Astrocyte of the spinal cord (primary cell): Measurements from ENCODE around the gene RABEPK.
A peak's percentile ranks its signal among the peaks of the same experiment; 100 is the strongest.

Source experiments
- DNase-seq: peaks from one replicate; pipeline ENCODE4 v3.0.0; 2011; ENCODE audit warnings: low read depth, low spot score
- H3K4me3 ChIP-seq: 2 replicates; pipeline ENCODE4 v1.5.1; 2011; ENCODE audit warnings: low read depth, mild to moderate bottlenecking, low read length, moderate library complexity
- in situ Hi-C: cut with HindIII; loops from 2 replicates; pipeline ENCODE4 v1.10.0; 2017; ENCODE audit warnings: low sequenced_read_pairs
- TF ChIP-seq, protein P1 (sequence below): IDR thresholded peaks from 2 replicates; pipeline ENCODE4 v1.5.1; 2012; ENCODE audit warnings: low read depth, mild to moderate bottlenecking, low read length, inconsistent platforms

Gene RABEPK

DNA sequence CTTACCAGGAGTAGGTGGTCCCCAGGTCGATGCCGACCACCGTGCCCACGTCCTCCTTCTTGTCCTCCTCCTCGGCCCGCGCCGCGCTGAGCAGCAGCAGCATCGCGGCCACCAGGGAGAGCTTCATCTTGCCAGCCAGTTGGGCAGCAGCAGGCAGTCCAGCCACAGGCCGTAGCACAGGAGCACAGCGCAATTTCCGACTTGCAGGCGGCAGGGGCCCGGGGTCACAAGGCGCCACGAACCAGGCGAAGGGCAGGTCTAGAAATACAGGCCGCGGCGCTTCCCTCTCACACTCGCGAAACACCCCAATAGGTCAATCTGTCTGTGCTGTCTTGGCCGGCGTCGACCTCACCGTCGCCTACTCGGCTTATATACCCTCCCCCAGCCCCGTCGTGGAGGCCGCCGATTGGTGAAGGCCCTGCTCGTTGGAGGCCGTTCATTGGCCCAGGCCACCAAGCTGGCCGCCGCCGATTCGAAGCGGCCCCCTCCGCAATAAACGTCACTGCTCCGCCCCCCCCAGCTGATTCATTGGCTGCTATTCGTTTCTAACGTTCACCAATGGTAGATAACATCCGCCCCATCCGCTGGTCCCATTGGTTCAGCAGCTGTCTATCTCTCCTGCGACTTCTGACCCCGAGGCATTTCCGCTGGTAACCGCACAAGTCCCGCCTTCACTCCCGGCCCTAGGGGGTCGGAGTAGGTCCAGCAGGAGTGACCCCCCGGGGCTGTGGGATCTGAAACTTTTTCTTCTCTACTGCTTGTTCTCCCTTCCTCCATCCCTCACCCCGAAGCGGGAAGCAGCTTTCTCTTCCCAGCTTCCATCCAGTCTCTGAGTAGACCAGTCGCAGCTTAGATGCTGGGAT lies 40.9 kb downstream of the RABEPK start, which contains the start of gene HSPA5:
Gene HSPA5 (minus strand): TSS at position 344 of the 863 bp plus-strand sequence. CDS start 217 bp downstream, at position 127.
- in situ Hi-C loops = no loop called here
- TF ChIP-seq, protein P1, sequence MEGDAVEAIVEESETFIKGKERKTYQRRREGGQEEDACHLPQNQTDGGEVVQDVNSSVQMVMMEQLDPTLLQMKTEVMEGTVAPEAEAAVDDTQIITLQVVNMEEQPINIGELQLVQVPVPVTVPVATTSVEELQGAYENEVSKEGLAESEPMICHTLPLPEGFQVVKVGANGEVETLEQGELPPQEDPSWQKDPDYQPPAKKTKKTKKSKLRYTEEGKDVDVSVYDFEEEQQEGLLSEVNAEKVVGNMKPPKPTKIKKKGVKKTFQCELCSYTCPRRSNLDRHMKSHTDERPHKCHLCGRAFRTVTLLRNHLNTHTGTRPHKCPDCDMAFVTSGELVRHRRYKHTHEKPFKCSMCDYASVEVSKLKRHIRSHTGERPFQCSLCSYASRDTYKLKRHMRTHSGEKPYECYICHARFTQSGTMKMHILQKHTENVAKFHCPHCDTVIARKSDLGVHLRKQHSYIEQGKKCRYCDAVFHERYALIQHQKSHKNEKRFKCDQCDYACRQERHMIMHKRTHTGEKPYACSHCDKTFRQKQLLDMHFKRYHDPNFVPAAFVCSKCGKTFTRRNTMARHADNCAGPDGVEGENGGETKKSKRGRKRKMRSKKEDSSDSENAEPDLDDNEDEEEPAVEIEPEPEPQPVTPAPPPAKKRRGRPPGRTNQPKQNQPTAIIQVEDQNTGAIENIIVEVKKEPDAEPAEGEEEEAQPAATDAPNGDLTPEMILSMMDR = peak; percentile 11
- peak; percentile 100 for DNase-seq
- peak within 1 kb of the TSS; percentile 68 for H3K4me3 ChIP-seq

DNA sequence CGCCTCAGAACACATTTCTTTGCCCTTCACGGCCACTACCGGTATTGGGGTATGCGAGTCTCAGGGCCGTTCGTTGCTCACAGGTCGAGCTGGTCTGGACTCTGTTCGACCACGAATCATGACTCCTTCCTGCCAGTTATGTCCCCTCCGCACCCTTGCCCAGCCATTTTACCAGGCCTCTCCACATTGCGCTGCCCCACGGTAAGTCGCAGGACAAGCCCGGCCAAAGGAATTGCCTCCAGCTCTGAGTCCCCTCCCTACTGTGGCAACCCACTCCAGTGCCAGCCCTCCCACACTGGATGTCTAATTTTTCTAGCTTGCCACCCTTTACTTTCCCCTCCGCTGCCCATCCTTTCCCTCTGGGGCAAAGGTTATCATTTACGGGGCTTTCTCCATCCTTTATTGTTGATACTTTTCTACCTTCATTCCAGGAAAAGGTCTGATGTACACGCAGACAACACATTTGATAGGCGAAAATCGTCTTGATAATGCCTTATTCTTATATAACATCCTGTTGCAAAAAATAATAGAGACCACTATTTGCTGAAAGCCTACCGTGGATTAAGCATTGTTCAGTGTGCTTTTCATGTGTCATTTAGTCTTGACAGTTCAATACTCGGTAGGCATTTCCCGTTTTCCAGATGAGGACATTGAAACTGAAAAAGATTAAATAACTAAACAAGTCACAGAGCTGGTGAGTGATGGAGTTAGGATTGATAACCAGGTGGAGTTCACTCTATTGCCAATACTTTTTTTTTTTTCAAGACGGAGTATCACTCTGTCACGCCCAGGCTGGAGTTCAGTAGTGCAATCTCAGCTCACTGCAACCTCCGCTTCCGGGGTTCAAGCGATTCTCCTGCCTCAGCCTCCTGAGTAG lies 41.8 kb downstream of the RABEPK start:
- TF ChIP-seq, protein P1 = no peak
- DNase-seq = no peak
- in situ Hi-C loops = no loop called here
- H3K4me3 ChIP-seq = peak overlapping the region; percentile 61

DNA sequence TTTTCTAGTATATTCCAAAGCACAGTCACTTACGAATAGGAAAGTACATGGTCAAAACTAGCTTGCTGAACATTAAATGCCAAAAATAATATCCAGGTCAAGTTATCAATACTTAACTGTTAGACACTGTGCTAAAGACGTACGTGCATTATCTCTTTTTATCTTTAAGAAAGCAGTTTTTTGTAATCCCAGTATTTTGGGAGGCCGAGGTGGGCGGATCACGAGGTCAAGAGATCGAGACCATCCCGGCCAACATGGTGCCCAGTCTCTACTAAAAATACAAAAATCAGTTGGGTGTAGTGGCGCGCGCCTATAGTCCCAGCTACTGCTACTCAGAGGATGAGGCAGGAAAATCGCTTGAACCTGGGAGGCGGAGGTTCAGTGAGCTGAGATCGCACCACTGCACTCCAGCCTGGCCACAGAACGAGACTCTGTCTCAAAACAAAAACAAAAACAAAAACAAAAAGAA lies 43.5 kb downstream of the RABEPK start:
- H3K4me3 ChIP-seq = no peak overlapping the region
- no peak for DNase-seq
- TF ChIP-seq, protein P1 = no peak
- in situ Hi-C loops = no loop called here

DNA sequence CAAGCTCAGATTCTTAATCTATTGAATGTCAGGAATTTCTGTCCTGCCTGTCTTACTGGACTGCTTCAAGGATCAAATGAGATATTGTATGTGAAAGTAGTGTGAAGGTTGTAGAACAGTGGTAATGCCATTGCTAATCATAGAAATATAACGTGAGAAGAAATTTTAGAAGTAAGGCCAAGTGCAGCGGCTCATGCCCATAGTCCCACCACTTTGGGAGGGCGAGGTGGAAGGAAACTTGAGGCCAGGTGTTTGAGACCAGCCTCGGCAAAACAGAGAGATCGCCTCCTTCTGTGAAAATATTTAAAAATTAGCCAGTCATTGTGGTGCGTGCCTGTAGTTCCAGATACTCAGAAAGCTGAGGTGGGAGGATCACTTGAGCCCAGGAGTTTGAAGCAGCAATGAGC lies 45.9 kb downstream of the RABEPK start:
- DNase-seq = no peak
- TF ChIP-seq, protein P1 = no peak
- in situ Hi-C loops = no loop called here
- no peak overlapping the region for H3K4me3 ChIP-seq

DNA sequence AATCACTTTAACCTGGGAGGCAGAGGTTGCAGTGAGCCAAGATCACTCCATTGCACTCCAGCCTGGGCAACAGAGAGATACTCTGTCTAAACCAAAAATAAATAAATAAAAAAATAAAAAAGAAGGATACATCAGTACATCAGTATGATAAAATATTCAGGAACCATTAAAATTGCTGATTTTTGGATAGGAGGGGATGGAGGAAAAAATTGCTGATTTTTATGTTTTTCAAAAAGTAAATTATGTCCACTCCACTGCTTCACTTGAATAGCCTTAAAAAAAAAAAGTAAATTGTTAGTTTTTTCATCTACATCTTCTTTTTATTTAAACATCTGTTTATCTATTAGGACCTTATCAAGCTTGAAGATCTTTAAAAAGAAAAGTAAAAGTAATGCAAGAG lies 53.9 kb downstream of the RABEPK start:
- H3K4me3 ChIP-seq = no peak overlapping the region
- DNase-seq = no peak
- TF ChIP-seq, protein P1 = no peak
- in situ Hi-C loops = no loop called here

DNA sequence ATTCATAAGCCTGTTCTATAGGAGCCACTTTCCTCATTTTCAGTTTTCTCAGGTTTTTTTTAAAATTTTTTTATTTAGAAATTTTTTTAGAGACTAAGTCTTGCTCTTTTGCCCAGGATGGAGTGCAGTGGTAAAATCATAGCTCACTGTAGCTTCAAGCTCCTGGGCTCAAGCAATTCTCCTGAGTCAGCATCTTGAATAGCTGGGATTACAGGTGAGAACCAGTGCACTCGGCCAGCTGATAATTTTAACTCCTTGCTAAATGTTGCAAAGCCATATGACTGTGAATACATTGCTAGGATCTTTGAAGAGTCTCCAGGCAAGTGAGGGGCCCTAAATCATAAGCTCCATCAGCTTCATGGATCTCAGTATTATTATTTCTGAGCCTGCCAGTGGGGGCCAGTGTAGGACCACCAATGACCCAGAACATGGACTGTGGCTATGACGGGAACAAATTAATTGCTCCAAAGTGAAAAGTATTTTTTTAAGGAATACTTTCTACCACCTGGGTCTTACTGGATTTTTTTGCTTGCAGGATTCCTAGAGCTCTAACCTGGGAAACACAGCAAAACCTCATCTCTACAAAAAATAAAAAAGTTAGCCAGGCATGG lies 55.5 kb downstream of the RABEPK start:
- H3K4me3 ChIP-seq = no peak overlapping the region
- TF ChIP-seq, protein P1 = peak; percentile 29
- in situ Hi-C loops = no loop called here
- no peak for DNase-seq
